K562 (cell line): ENCODE measurements around the gene CSTPP1. TPM values are rescaled to one million over a fixed set of nuclear protein-coding genes. Genes with fewer than 3 reads are reported as not detected.

Experiments
- BRCA1 ChIP-seq, 2 experiments: fragments of 450-650 bp in 1 of 2; sonication (generic) in 1 of 2; formaldehyde crosslinking in 1 of 2; IDR thresholded peaks; 2 replicates each; pipeline versions ENCODE4 v1.5.0 to v1.6.1; 2017 to 2020; ENCODE audit warnings: mild to moderate bottlenecking in 1 of 2, missing genetic modification reagents in 1 of 2
- C11orf30 ChIP-seq: fragments of 450-650 bp; IDR thresholded peaks from 2 replicates; pipeline ENCODE4 v1.6.1; 2016; ENCODE audit warnings: low read depth, mild to moderate bottlenecking
- CREB1 ChIP-seq, 2 experiments: sonication (generic) in 1 of 2; formaldehyde crosslinking in 1 of 2; IDR thresholded peaks; 2 replicates each; pipeline versions ENCODE4 v1.6.1 to v1.8.0; 2012 to 2022; ENCODE audit warnings: inconsistent platforms in 1 of 2, mild to moderate bottlenecking in 1 of 2, missing genetic modification reagents in 1 of 2, moderate library complexity in 1 of 2
- EHMT2 ChIP-seq: fragments of 450-650 bp; IDR thresholded peaks from 2 replicates; pipeline ENCODE4 v1.6.1; 2018; ENCODE audit warnings: antibody characterized with exemption
- FIP1L1 ChIP-seq: fragments of 200-400 bp; formaldehyde crosslinking; IDR thresholded peaks from 2 replicates; pipeline ENCODE4 v1.6.1; 2018; ENCODE audit warnings: mild to moderate bottlenecking, low read depth, low read length; ENCODE audit not compliant: poor library complexity, severe bottlenecking
- FOXK1 ChIP-seq: sonication (generic); formaldehyde crosslinking; IDR thresholded peaks from 2 replicates; pipeline ENCODE4 v1.8.0; 2022; ENCODE audit warnings: missing genetic modification reagents, mild to moderate bottlenecking, borderline replicate concordance
- HCFC1 ChIP-seq: IDR thresholded peaks from 2 replicates; pipeline ENCODE4 v1.6.1; 2012; ENCODE audit warnings: low read depth, low read length, improper control_type of control experiment
- MAX ChIP-seq: sonication (generic); formaldehyde crosslinking; IDR thresholded peaks from 2 replicates; pipeline ENCODE4 v1.9.0; 2022; ENCODE audit warnings: mild to moderate bottlenecking, missing genetic modification reagents
- MYC ChIP-seq, 2 experiments: fragments of 250-450 bp in 1 of 2; sonication (Bioruptor Pico) in 1 of 2; IDR thresholded peaks; 2 replicates each; pipeline versions ENCODE4 v1.5.1 to v1.6.1; 2012 to 2021; ENCODE audit warnings: low read depth in 2 of 2, borderline replicate concordance in 1 of 2, improper control_type of control experiment in 1 of 2, low read length in 1 of 2, mild to moderate bottlenecking in 1 of 2, moderate library complexity in 1 of 2
- PBX2 ChIP-seq, 2 experiments: IDR thresholded peaks in 1 of 2; conservative IDR thresholded peaks in 1 of 2; 2 replicates each; pipeline ENCODE4 v1.6.1; 2016; ENCODE audit warnings: low read depth in 2 of 2, mild to moderate bottlenecking in 1 of 2, missing compliant biosample characterization in 1 of 2, missing genetic modification characterization in 1 of 2, moderate library complexity in 1 of 2
- PHB ChIP-seq: fragments of 250-450 bp; sonication (Bioruptor Pico); IDR thresholded peaks from 2 replicates; pipeline ENCODE4 v1.5.0; 2021
- PHF20 ChIP-seq: fragments of 450-650 bp; IDR thresholded peaks from 2 replicates; pipeline ENCODE4 v1.6.1; 2018; ENCODE audit not compliant: partially characterized antibody
- RB1 ChIP-seq: fragments of 450-650 bp; IDR thresholded peaks from 2 replicates; pipeline ENCODE4 v1.6.1; 2017; ENCODE audit warnings: low read depth, mild to moderate bottlenecking
- RBM25 ChIP-seq: fragments of 200-400 bp; formaldehyde crosslinking; IDR thresholded peaks from 2 replicates; pipeline ENCODE4 v1.6.1; 2018; ENCODE audit warnings: low read length, low read depth, moderate library complexity; ENCODE audit not compliant: severe bottlenecking
- SNIP1 ChIP-seq: fragments of 450-650 bp; IDR thresholded peaks from 2 replicates; pipeline ENCODE4 v1.7.1; 2017; ENCODE audit warnings: low read depth, mild to moderate bottlenecking
- SRF ChIP-seq, 2 experiments: fragments of 250-450, 450-650 bp in 1 of 2; sonication (Bioruptor Pico) in 1 of 2; sonication (generic) in 1 of 2; formaldehyde crosslinking; IDR thresholded peaks; 2 replicates each; pipeline versions ENCODE4 v1.5.0 to v1.5.1; 2020 to 2022; ENCODE audit warnings: mild to moderate bottlenecking in 1 of 2, missing genetic modification reagents in 1 of 2
- STAG1 ChIP-seq: sonication (generic); formaldehyde crosslinking; IDR thresholded peaks from 2 replicates; pipeline ENCODE4 v1.5.0; 2020; ENCODE audit warnings: missing genetic modification reagents, borderline replicate concordance
- TAF1 ChIP-seq: IDR thresholded peaks from 2 replicates; pipeline ENCODE4 v1.6.1; 2011; ENCODE audit warnings: mild to moderate bottlenecking, low read length, moderate library complexity; ENCODE audit not compliant: insufficient read depth, control insufficient read depth, severe bottlenecking; ENCODE audit errors: extremely low read depth
- ZNF146 ChIP-seq: IDR thresholded peaks from one replicate; pipeline ENCODE4 v1.6.1; 2018; ENCODE audit warnings: missing compliant biosample characterization; ENCODE audit not compliant: unreplicated experiment
- polyA plus RNA-seq, 8 experiments: library from polyadenylated mRNA; depleted of rRNA in 4 of 8; stranded (reverse) in 5 of 8; unstranded in 3 of 8; fragments of >200 nt; fragmentation: Nextera tagmentation in 2 of 8; fragmentation: Illumina TruSeq in 1 of 8; extraction: Ambion mirVana in 2 of 8; extraction: Trizol in 1 of 8; gene quantifications; 2 replicates each; pipeline versions ENCODE4 v1.2.1 to v1.2.3, GENCODE V29; 2011 to 2014; ENCODE audit warnings: inconsistent platforms in 1 of 8, missing spikeins in 1 of 8
- total RNA-seq, 7 experiments: library from RNA; depleted of rRNA in 6 of 7; stranded (reverse); fragments of >200 nt in 6 of 7; fragmentation: Illumina TruSeq in 2 of 7; extraction: Trizol in 2 of 7; gene quantifications; 2 replicates each; pipeline versions ENCODE4 v1.2.1 to v1.2.3, GENCODE V29; 2011 to 2021; ENCODE audit warnings: low replicate concordance in 1 of 7
- TF ChIP-seq, protein P1 (sequence below): sonication (generic); formaldehyde crosslinking; IDR thresholded peaks from 2 replicates; pipeline ENCODE4 v1.4.0; 2020; ENCODE audit warnings: mild to moderate bottlenecking, missing genetic modification reagents

CSTPP1 gene
- total and polyA plus RNA-seq, 9 of the 15 experiments (the other 6 are each of a cell fraction or from before 2014, with no cell fraction given) = 6.5 to 17.8 (median 9.2) TPM

- TF ChIP-seq STAG1 (CRISPR knock-in tag) (peak; percentile 23; the same call in 1 of the 2 replicates), C11orf30 (peak; percentile 99), SRF (CRISPR knock-in tag; IDR thresholded peaks at IDR 0.05) (no peak), RBM25 (peak; percentile 95), FIP1L1 (peak; percentile 51), TAF1 (peak; percentile 87), CREB1 (IDR thresholded peaks at IDR 0.05) (peak; percentile 74), CREB1 (CRISPR knock-in tag; IDR thresholded peaks at IDR 0.05) (peak; percentile 56), RB1 (peak; percentile 58; the same call in 1 of the 2 replicates), PBX2 (CRISPR knock-in tag; IDR thresholded peaks at IDR 0.05; ENCODE audit: low read depth) (no peak), PBX2 (tag; conservative IDR thresholded peaks at IDR 0.05; ENCODE audit: low read depth) (peak; percentile 56), SNIP1 (no peak), HCFC1 (peak; percentile 61), BRCA1 (IDR thresholded peaks at IDR 0.05) (no peak), BRCA1 (CRISPR knock-in tag; IDR thresholded peaks at IDR 0.05) (peak; percentile 84; the same call in 1 of the 2 replicates), MYC (IDR thresholded peaks at IDR 0.05; ENCODE audit: low read depth, low read length) (peak; percentile 80), MYC (CRISPR knock-in tag; IDR thresholded peaks at IDR 0.05; ENCODE audit: borderline replicate concordance, low read depth) (peak; percentile 95), PHB (CRISPR knock-in tag) (peak; percentile 91), ZNF146 (CRISPR knock-in tag) (peak; percentile 22), EHMT2 (no peak), MAX (CRISPR knock-in tag) (peak; percentile 99), FOXK1 (CRISPR knock-in tag) (peak; percentile 79; the same call in 1 of the 2 replicates), PHF20 (peak; percentile 84)
- TF ChIP-seq, protein P1, sequence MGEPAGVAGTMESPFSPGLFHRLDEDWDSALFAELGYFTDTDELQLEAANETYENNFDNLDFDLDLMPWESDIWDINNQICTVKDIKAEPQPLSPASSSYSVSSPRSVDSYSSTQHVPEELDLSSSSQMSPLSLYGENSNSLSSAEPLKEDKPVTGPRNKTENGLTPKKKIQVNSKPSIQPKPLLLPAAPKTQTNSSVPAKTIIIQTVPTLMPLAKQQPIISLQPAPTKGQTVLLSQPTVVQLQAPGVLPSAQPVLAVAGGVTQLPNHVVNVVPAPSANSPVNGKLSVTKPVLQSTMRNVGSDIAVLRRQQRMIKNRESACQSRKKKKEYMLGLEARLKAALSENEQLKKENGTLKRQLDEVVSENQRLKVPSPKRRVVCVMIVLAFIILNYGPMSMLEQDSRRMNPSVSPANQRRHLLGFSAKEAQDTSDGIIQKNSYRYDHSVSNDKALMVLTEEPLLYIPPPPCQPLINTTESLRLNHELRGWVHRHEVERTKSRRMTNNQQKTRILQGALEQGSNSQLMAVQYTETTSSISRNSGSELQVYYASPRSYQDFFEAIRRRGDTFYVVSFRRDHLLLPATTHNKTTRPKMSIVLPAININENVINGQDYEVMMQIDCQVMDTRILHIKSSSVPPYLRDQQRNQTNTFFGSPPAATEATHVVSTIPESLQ (CRISPR knock-in tag) = peak; percentile 15; the same call in 1 of the 2 replicates
Observed at GRCh38 chr11:47176328-47177228, 240.0 kb downstream of the CSTPP1 start, which contains the start of gene ARFGAP2 (continued).
